ENCODE results near the gene ALKBH1. TPM values are rescaled to one million over a fixed set of nuclear protein-coding genes. Genes with fewer than 3 reads are reported as not detected.

Gene ALKBH1
- total and polyA plus RNA-seq, 2 of the 13 experiments (the other 11 are each of a cell fraction or from before 2014, with no cell fraction given): 12.5 to 14.3 TPM

DNA sequence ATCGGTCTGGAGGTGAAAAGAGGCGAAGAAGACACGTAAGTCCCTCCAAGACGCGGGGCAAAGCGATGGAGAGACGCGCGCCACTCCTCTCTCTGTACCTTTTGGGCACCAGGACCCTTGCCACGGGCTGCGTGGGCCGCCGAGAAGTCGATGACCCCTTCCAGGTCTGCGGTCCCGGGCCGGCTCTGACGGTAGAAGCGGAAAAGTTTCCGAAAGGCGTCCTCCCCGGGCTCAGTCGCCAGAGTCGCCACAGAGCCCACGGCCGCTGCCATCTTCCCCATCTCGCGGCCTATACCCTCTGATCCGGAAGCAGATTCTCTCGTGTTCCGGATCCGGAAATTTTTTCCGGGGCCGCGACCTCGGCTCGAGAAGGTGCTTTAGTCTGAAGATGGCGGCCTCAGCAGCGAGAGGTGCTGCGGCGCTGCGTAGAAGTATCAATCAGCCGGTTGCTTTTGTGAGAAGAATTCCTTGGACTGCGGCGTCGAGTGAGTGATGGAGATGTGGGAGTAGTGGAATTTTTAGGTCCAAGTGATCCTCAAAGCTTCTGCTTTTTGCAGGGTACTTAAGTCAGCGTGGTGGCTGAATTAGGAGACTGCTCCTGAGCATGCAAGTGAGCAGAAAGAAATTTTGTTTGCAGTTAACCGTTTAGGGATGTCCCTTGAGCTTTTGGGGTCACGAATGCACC, at the start of gene ALKBH1, which contains the start of gene SLIRP (continued):
- TF ChIP-seq, protein P1, sequence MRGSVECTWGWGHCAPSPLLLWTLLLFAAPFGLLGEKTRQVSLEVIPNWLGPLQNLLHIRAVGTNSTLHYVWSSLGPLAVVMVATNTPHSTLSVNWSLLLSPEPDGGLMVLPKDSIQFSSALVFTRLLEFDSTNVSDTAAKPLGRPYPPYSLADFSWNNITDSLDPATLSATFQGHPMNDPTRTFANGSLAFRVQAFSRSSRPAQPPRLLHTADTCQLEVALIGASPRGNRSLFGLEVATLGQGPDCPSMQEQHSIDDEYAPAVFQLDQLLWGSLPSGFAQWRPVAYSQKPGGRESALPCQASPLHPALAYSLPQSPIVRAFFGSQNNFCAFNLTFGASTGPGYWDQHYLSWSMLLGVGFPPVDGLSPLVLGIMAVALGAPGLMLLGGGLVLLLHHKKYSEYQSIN (CRISPR knock-in tag; IDR thresholded peaks at IDR 0.05; ENCODE audit: borderline replicate concordance): no peak; the same call in 1 of the 2 replicates
- TF ChIP-seq PITX1 (CRISPR knock-in tag; IDR thresholded peaks at IDR 0.05) (no peak), BRCA1 (CRISPR knock-in tag; IDR thresholded peaks at IDR 0.05) (0 out of 2 replicates have a peak, but pooled peaks have one; percentile 65), TARDBP (CRISPR knock-in tag; IDR thresholded peaks at IDR 0.05) (peak; percentile 80), JUND (CRISPR knock-in tag; IDR thresholded peaks at IDR 0.05) (no peak), HNRNPH1 (optimal IDR thresholded peaks at IDR 0.05; ENCODE audit: low read depth, low read length) (no peak), PTBP1 (IDR thresholded peaks at IDR 0.05; ENCODE audit: low read depth, low read length, poor library complexity, severe bottlenecking) (no peak), CAMTA2 (CRISPR knock-in tag; IDR thresholded peaks at IDR 0.05; ENCODE audit: borderline replicate concordance) (no peak), ZNF572 (CRISPR knock-in tag; IDR thresholded peaks at IDR 0.05) (peak; percentile 59; the same call in 1 of the 2 replicates), STAG1 (CRISPR knock-in tag; IDR thresholded peaks at IDR 0.05) (no peak)
- TF ChIP-seq, protein P2, sequence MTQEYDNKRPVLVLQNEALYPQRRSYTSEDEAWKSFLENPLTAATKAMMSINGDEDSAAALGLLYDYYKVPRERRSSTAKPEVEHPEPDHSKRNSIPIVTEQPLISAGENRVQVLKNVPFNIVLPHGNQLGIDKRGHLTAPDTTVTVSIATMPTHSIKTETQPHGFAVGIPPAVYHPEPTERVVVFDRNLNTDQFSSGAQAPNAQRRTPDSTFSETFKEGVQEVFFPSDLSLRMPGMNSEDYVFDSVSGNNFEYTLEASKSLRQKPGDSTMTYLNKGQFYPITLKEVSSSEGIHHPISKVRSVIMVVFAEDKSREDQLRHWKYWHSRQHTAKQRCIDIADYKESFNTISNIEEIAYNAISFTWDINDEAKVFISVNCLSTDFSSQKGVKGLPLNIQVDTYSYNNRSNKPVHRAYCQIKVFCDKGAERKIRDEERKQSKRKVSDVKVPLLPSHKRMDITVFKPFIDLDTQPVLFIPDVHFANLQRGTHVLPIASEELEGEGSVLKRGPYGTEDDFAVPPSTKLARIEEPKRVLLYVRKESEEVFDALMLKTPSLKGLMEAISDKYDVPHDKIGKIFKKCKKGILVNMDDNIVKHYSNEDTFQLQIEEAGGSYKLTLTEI (CRISPR knock-in tag; conservative IDR thresholded peaks at IDR 0.05): no peak
